GM12874 (cell line): ENCODE measurements around the gene PRPF18.
A peak's percentile ranks its signal among the peaks of the same experiment; 100 is the strongest.

Source experiments
- TF ChIP-seq, protein P1 (sequence below): IDR thresholded peaks from 2 replicates; pipeline ENCODE4 v1.5.1; 2011; ENCODE audit warnings: low read depth, mild to moderate bottlenecking, control low read depth, low read length, moderate library complexity; ENCODE audit not compliant: insufficient read depth

The PRPF18 gene

DNA sequence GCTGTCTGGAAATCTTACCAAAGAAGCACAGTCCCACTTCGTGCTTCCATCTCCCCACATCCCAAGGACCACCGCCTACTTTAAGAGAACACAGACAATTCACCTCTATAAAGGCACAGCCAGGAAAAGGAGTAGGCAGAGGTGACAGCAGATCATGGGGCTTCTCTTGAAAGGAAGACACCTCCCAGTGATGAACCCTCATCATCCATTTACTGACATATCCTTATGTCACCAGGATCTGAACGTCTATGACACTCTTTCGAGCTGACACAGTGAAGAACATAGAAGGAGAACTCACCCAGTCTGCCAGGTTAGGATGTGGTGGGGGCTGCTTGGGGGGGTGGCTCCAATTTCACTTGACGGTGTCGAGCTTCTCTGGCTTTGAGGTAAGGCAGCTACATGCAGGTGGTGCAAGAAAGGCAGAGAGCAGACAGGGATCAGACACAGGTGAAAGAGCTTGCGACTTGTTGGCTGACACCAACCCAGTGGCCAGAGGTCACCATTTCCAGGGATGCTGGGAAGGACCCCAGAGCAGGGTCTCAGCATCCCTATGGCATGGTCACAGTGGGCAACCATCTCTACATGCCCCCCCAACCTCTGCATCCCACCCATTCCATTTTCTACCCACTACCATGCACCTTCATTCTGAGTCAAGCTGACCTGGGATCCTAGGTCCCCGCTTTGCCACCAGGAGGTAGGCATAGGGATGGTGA lies 67.5 kb downstream of the PRPF18 start:
- TF ChIP-seq, protein P1, sequence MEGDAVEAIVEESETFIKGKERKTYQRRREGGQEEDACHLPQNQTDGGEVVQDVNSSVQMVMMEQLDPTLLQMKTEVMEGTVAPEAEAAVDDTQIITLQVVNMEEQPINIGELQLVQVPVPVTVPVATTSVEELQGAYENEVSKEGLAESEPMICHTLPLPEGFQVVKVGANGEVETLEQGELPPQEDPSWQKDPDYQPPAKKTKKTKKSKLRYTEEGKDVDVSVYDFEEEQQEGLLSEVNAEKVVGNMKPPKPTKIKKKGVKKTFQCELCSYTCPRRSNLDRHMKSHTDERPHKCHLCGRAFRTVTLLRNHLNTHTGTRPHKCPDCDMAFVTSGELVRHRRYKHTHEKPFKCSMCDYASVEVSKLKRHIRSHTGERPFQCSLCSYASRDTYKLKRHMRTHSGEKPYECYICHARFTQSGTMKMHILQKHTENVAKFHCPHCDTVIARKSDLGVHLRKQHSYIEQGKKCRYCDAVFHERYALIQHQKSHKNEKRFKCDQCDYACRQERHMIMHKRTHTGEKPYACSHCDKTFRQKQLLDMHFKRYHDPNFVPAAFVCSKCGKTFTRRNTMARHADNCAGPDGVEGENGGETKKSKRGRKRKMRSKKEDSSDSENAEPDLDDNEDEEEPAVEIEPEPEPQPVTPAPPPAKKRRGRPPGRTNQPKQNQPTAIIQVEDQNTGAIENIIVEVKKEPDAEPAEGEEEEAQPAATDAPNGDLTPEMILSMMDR = no peak

DNA sequence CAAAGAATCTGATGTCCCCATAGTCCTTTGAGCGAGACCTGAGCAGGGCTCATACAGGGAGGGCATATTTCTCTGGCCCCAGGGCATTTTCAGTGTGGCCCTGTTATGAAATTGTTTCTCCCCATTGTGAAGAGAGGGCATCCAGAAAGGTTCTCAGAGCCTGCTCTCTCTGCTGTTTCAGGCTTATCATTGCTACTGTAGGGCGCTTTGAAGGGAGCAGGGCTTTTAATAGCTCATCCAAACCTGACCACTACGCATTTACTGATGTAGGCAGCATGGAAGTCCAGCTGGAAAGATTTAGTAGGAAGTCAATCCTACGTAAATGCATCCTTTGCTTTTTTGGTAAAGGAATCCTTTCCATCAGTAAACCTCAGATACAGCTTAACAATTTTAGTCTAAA lies 68.1 kb downstream of the PRPF18 start:
- TF ChIP-seq, protein P1 = no peak

DNA sequence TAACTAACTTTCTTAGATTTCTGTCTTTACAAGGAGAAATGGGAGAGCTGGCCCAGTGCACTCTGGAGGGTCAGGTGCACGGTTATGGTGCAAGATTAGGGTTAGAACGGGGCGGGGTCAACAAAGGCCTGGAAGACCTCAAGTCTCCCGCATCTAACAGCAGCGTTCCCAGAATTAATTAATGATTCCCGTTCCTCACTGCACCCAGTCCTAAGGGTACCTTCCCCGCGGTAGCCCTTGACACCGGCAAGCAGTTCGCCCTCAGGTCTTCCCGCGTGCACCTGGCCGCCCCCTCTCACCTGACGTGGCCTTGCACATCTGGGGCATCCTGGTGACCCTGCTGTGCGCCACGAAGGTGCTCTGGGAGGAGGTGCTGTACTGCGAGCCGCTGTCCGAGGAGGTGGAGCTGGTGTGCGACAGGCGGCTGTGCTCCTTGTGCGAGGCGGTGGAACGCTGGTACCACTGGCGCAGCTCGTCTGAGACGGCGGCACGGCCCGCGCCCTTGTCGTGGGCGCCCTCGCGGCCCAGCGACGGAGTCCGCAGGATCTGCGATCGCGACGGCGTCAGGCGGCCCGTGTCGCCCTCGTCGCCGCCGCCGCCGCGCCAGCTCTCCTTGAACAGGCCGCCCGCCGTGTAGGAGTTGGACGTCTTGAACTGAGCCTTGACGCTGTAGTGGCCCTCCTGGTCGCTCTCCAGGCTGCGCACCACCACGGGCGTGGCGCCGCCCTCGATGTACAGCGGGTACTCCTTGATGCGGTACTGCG lies 69.8 kb downstream of the PRPF18 start:
- TF ChIP-seq, protein P1 = no peak

DNA sequence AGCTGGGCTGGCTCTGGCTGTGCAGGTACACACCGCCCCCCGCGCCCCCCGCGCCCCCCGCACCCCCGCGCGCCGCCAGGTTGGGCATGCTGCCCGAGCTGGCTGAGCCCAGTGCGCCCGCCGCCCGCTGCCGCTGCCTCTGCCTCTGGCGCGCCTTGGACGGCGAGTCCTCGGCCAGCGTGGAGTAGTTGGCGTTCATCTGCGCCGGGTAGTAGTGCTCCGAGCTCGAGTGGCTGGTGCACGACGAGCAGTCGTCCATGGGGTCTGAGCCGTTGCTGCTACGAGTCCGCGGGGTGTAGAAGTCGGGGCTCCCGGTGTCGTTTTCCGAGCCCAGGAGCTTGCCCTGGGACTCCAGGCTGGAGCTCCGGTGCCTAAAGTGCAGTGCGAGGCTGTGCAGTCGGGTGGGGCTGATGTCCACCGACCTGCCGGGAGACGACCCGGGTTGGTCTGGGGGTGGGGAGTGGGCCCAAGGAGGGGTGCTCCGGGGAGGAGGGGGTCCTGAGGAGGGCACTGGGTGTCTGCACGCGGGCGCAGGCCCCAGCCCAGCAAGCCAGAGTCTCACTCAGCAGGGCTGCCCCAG lies 70.4 kb downstream of the PRPF18 start:
- TF ChIP-seq, protein P1 = no peak

DNA sequence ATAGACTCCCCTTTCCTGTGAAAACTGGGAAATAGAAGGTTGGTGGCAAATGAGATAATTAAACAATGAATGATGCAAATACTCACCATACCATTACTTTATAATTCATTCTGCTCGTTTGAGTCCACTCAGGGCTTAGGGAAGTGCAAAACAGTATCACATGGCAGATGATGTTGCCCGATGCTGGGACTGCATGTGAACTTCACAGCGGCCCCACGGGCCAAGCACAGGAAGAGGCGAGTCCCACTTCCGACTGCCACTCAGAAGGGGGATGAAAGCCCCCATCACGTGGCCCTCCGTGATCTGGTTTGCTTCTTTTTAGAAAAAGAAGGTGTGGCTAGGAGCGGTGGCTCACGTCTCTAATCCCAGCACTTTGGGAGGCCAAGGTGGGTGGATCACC lies 71.5 kb downstream of the PRPF18 start:
- TF ChIP-seq, protein P1 = no peak

DNA sequence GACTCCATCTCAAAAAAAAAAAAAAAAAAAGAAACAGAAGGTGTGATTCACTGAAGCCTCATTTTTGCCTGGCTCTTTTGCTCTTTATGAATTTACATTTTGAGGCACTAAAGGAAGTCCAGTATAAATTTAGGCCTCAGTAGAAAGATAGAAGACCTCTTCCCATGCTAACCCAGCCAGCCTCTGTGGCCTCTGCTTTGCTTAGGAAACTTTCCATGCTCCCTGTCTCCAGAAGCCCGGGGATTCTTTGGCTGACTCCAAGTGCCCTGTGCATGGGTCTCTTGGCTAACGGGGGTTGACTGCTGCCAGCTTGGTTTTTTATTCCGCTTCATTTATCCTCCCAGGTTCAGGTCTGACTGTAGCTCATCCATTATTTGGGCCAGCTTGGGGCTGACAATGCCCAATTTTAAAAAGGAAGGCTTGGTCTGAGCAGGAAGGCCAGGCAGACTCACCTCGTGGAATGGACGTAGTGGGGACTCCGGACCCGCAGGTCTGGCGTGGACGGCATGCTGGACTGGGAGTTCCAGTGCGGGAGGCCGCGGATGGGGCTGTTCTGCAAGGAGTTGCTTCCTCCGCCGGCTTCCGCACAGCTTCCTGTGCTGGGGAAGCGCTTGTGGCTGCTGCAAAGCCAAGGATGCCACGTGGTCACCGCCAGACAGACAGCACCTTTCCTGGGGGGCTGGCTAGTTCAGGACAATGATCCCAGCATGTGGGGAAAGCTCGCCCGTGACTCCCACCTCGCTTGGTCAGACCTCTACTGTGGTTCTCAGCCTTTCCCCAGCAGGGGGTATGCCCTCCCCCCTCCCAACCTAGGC lies 72.3 kb downstream of the PRPF18 start:
- TF ChIP-seq, protein P1 = no peak

DNA sequence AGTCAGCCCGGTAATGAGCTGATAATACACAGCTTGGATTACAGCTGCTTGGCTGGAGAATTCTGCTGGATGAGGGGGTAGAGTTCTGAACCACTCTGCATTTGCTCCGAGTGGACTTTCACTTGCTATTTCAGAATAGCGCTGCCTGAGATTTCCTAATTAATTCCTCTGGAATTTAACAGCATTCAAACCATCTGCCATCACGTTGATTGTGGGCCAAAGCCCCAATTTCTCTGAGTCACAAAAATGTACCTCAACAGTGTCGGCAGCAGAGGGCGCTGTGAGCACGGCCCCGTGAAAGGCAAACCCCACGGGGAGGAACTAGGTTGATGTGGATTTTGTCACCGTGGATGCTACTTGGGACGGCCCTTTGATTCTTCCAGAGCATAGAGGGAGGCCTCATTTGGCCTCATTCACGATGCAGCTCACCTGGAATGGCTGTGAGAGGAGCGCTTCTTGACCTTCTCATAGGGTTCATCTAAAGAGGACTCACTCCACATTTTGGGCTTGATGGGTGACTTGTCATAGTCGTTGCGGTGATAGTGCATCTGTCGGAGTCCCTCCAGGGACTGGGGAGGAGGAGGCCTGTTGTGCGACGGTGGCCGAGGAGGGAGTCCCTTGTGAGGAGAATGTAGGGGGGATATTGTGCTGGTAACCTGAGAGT lies 73.3 kb downstream of the PRPF18 start:
- TF ChIP-seq, protein P1 = peak; percentile 79
